GM12878 (cell line): ENCODE results near the gene LRRFIP2. TPM values are rescaled to one million over a fixed set of nuclear protein-coding genes. Genes with fewer than 3 reads are reported as not detected.

ENCODE experiments used
- ATAC-seq: fragments of 200-7000 bp; cut with Tn5 transposase; 3 replicates; pipeline ENCODE4 v1.9.1; 2020; ENCODE audit warnings: mild to moderate bottlenecking, moderate library complexity
- BruUV-seq: library from RNA; stranded (reverse); fragments of 400-500 nt; replicated peaks from 2 replicates; lab custom pipeline; 2021; lab: Mats Ljungman, UMichigan
- CTCF ChIA-PET: fragments of 300-600 bp; sonication (Branson Sonifier 250); formaldehyde crosslinking; extraction: SDS; loops from one replicate; lab custom pipeline; 2021; ENCODE audit warnings: inconsistent platforms; lab: Yijun Ruan, JAX
- POLR2A ChIA-PET: fragments of 350-600 bp; formaldehyde crosslinking; extraction: SDS; loops from one replicate; lab custom pipeline; 2021; ENCODE audit warnings: inconsistent platforms; lab: Charles Lee
- RAD21 ChIA-PET: fragments of 300-600 bp; sonication (Branson Sonifier 250); formaldehyde crosslinking; loops from one replicate; lab custom pipeline; 2023; ENCODE audit warnings: antibody characterized with exemption; ENCODE audit not compliant: unreplicated experiment; lab: Charles Lee
- SMC1A ChIA-PET: fragments of 300-600 bp; sonication (Branson Sonifier 250); formaldehyde crosslinking; loops from one replicate; lab custom pipeline; 2023; ENCODE audit not compliant: unreplicated experiment, uncharacterized antibody; lab: Charles Lee
- DNase-seq: peaks from one replicate; pipeline ENCODE4 v3.0.0-alpha.2; 2011; ENCODE audit warnings: low read depth, low spot score
- FAIRE-seq: peaks from 3 replicates; lab custom pipeline; 2011; peaks lifted over from hg19 to GRCh38; lab: Jason Lieb, UNC
- H2AFZ ChIP-seq: 2 replicates; pipeline ENCODE4 v1.6.0; 2011; ENCODE audit warnings: low read depth, low read length, control low read depth; ENCODE audit not compliant: control insufficient read depth
- H3K27ac ChIP-seq: 2 replicates; pipeline ENCODE4 v1.5.1; 2011; ENCODE audit warnings: control low read depth; ENCODE audit not compliant: control insufficient read depth, insufficient read depth
- H3K27me3 ChIP-seq, 2 experiments: replicated peaks in 1 of 2; 2 replicates each; pipeline versions ENCODE4 v1.6.0 to v1.6.1; 2011; ENCODE audit warnings: low read length in 1 of 2; ENCODE audit not compliant: control insufficient read depth in 2 of 2, insufficient read depth in 2 of 2
- H3K36me3 ChIP-seq, 2 experiments: 2 replicates each; pipeline ENCODE4 v1.5.1; 2011; ENCODE audit warnings: low read length in 1 of 2; ENCODE audit not compliant: control insufficient read depth in 2 of 2, insufficient read depth in 2 of 2
- H3K4me1 ChIP-seq: 2 replicates; pipeline ENCODE4 v1.6.1; 2011; ENCODE audit warnings: mild to moderate bottlenecking, low read length, moderate library complexity, mixed read lengths; ENCODE audit not compliant: control insufficient read depth, insufficient read depth
- H3K4me2 ChIP-seq: 2 replicates; pipeline ENCODE4 v1.6.0; 2011; ENCODE audit warnings: control low read depth; ENCODE audit not compliant: control insufficient read depth, insufficient read depth
- H3K4me3 ChIP-seq: fragments of 200-600 bp; sonication (generic); 2 replicates; pipeline ENCODE4 v1.5.1; 2016
- H3K79me2 ChIP-seq: 2 replicates; pipeline ENCODE4 v1.6.0; 2011; ENCODE audit warnings: low read length; ENCODE audit not compliant: control insufficient read depth, insufficient read depth
- H3K9ac ChIP-seq: 2 replicates; pipeline ENCODE4 v1.8.0; 2011; ENCODE audit warnings: low read length, control low read depth, mixed read lengths; ENCODE audit not compliant: control insufficient read depth, insufficient read depth
- H3K9me3 ChIP-seq: replicated peaks from 3 replicates; pipeline ENCODE4 v1.5.1; 2011; ENCODE audit warnings: mild to moderate bottlenecking, low read length; ENCODE audit not compliant: control insufficient read depth, insufficient read depth
- H4K20me1 ChIP-seq: 2 replicates; pipeline ENCODE4 v1.6.0; 2011; ENCODE audit not compliant: control insufficient read depth, insufficient read depth
- GATAD2B ChIP-seq: fragments of 450-650 bp; conservative IDR thresholded peaks from 2 replicates; pipeline ENCODE4 v1.6.1; 2017; ENCODE audit warnings: low read depth, mild to moderate bottlenecking, moderate library complexity
- HCFC1 ChIP-seq: fragments of 150-350 bp; IDR thresholded peaks from 2 replicates; pipeline ENCODE4 v1.6.1; 2014; ENCODE audit warnings: low read length
- YBX1 ChIP-seq: fragments of 450-650 bp; IDR thresholded peaks from 2 replicates; pipeline ENCODE4 v1.6.1; 2016; ENCODE audit warnings: antibody characterized with exemption
- in situ Hi-C: fragments of 300-500 bp; cut with MboI; formaldehyde crosslinking; loops from 9 replicates; pipeline ENCODE4 v1.14.3; 2018; ENCODE audit warnings: mixed read lengths
- intact Hi-C: fragments of 100-400 bp; cut with micrococcal nuclease; formaldehyde crosslinking; loops from one replicate; pipeline ENCODE4 v1.14.2; 2022; ENCODE audit not compliant: unreplicated experiment
- polyA plus RNA-seq, 11 experiments: library from polyadenylated mRNA; depleted of rRNA in 4 of 11; unstranded in 6 of 11; stranded (reverse) in 5 of 11; fragments of >200 nt; fragmentation: Nextera tagmentation in 4 of 11; fragmentation: Illumina TruSeq in 1 of 11; extraction: Ambion mirVana in 4 of 11; extraction: Trizol in 1 of 11; gene quantifications; 1 replicate in 1 of 11; 2 replicates in 10 of 11; pipeline versions ENCODE4 v1.2.1 to v1.2.3, GENCODE V29; 2011 to 2016; ENCODE audit warnings: inconsistent platforms in 2 of 11, missing spikeins in 2 of 11, low read depth in 1 of 11
- total RNA-seq, 4 experiments: library from RNA; depleted of rRNA in 3 of 4; stranded (reverse); fragments of >200 nt in 3 of 4; fragmentation: Illumina TruSeq in 1 of 4; extraction: Trizol in 1 of 4; gene quantifications; 2 replicates each; pipeline versions ENCODE4 v1.2.1 to v1.2.3, GENCODE V29; 2013 to 2021
- TF ChIP-seq, protein P1 (sequence below): fragments of 450-650 bp; IDR thresholded peaks from 2 replicates; pipeline ENCODE4 v1.6.1; 2017; ENCODE audit warnings: mild to moderate bottlenecking, moderate library complexity
- TF ChIP-seq, protein P2 (sequence below): IDR thresholded peaks from 2 replicates; pipeline ENCODE4 v1.6.1; 2011; ENCODE audit warnings: low read depth, low read length, improper control_type of control experiment, borderline replicate concordance

The LRRFIP2 gene
- total and polyA plus RNA-seq, 10 of the 15 experiments (the other 5 are each of a cell fraction or from before 2014, with no cell fraction given), result 9.7 to 46.9 (median 38.1) TPM

DNA sequence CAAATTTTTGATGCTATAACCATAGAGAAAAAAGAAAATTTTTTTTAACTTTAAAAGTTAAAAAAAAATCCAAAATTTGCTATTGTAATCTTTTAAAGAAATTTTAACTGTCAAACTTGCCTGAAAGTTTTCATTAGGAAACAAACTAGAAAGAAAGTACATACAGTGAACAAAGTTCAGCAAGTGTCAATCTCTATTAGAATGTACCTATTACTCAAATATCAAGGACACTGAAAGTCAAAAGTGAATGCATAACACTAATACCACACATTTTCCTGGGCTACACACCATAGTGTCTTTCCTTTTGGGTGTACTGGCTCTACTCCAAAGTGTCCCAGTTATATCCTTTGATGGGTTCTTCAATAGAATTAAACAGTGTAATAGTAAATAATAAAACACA lies 56.8 kb downstream of the LRRFIP2 start:
- ChIA-PET CTCF (interaction anchor here (0.6 kb wide), 1 partner anchor 493 kb away, joined by 3 read pairs; no protein-coding TSS in a partner anchor), POLR2A (no interaction called here), RAD21 (no interaction called here), SMC1A (no interaction called here)
- H3K9me3 ChIP-seq, result no peaks in the 10 kb centered on the region
- H3K4me3 ChIP-seq, result no peak overlapping the region
- no peak for FAIRE-seq
- H3K4me1 ChIP-seq, result no peaks in the 10 kb centered on the region
- H4K20me1 ChIP-seq, result no peaks in the 10 kb centered on the region
- no peak overlapping the region for H2AFZ ChIP-seq
- BruUV-seq, result no TSS peak
- no peaks in the 10 kb centered on the region for H3K27me3 ChIP-seq
- in situ Hi-C loops, result no loop called here
- H3K4me2 ChIP-seq, result no peak overlapping the region
- H3K9ac ChIP-seq, result no peak overlapping the region
- H3K79me2 ChIP-seq, result no peaks in the 10 kb centered on the region
- intact Hi-C loops, result no loop called here
- TF ChIP-seq, protein P1, sequence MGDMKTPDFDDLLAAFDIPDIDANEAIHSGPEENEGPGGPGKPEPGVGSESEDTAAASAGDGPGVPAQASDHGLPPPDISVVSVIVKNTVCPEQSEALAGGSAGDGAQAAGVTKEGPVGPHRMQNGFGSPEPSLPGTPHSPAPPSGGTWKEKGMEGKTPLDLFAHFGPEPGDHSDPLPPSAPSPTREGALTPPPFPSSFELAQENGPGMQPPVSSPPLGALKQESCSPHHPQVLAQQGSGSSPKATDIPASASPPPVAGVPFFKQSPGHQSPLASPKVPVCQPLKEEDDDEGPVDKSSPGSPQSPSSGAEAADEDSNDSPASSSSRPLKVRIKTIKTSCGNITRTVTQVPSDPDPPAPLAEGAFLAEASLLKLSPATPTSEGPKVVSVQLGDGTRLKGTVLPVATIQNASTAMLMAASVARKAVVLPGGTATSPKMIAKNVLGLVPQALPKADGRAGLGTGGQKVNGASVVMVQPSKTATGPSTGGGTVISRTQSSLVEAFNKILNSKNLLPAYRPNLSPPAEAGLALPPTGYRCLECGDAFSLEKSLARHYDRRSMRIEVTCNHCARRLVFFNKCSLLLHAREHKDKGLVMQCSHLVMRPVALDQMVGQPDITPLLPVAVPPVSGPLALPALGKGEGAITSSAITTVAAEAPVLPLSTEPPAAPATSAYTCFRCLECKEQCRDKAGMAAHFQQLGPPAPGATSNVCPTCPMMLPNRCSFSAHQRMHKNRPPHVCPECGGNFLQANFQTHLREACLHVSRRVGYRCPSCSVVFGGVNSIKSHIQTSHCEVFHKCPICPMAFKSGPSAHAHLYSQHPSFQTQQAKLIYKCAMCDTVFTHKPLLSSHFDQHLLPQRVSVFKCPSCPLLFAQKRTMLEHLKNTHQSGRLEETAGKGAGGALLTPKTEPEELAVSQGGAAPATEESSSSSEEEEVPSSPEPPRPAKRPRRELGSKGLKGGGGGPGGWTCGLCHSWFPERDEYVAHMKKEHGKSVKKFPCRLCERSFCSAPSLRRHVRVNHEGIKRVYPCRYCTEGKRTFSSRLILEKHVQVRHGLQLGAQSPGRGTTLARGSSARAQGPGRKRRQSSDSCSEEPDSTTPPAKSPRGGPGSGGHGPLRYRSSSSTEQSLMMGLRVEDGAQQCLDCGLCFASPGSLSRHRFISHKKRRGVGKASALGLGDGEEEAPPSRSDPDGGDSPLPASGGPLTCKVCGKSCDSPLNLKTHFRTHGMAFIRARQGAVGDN, result no peak
- TF ChIP-seq, protein P2, sequence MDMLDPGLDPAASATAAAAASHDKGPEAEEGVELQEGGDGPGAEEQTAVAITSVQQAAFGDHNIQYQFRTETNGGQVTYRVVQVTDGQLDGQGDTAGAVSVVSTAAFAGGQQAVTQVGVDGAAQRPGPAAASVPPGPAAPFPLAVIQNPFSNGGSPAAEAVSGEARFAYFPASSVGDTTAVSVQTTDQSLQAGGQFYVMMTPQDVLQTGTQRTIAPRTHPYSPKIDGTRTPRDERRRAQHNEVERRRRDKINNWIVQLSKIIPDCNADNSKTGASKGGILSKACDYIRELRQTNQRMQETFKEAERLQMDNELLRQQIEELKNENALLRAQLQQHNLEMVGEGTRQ, result no peak
- TF ChIP-seq YBX1 (no peak), HCFC1 (no peak), GATAD2B (no peak)
- TF ChIP-seq, all 136 proteins: peak for 0
- DNase-seq (no peak), ATAC-seq (0 out of 3 replicates have a peak, but pooled peaks have one; percentile 22)
- no peak overlapping the region for H3K27ac ChIP-seq
- H3K36me3 ChIP-seq, result no peaks in the 10 kb centered on the region; a peak in 1 of 4 replicates
